GM18907 (cell line): ENCODE data around the gene GPR137.
A peak's percentile ranks its signal among the peaks of the same experiment; 100 is the strongest.

ENCODE experiments used
- ATAC-seq: cut with Tn5 transposase; IDR thresholded peaks from one replicate; pipeline ENCODE4 v1.9.1; 2021; ENCODE audit warnings: mild to moderate bottlenecking, moderate library complexity; ENCODE audit not compliant: unreplicated experiment

Gene GPR137, protein sequence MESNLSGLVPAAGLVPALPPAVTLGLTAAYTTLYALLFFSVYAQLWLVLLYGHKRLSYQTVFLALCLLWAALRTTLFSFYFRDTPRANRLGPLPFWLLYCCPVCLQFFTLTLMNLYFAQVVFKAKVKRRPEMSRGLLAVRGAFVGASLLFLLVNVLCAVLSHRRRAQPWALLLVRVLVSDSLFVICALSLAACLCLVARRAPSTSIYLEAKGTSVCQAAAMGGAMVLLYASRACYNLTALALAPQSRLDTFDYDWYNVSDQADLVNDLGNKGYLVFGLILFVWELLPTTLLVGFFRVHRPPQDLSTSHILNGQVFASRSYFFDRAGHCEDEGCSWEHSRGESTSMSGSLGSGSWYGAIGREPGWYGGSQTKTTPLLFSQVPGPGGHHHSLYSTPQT

DNA sequence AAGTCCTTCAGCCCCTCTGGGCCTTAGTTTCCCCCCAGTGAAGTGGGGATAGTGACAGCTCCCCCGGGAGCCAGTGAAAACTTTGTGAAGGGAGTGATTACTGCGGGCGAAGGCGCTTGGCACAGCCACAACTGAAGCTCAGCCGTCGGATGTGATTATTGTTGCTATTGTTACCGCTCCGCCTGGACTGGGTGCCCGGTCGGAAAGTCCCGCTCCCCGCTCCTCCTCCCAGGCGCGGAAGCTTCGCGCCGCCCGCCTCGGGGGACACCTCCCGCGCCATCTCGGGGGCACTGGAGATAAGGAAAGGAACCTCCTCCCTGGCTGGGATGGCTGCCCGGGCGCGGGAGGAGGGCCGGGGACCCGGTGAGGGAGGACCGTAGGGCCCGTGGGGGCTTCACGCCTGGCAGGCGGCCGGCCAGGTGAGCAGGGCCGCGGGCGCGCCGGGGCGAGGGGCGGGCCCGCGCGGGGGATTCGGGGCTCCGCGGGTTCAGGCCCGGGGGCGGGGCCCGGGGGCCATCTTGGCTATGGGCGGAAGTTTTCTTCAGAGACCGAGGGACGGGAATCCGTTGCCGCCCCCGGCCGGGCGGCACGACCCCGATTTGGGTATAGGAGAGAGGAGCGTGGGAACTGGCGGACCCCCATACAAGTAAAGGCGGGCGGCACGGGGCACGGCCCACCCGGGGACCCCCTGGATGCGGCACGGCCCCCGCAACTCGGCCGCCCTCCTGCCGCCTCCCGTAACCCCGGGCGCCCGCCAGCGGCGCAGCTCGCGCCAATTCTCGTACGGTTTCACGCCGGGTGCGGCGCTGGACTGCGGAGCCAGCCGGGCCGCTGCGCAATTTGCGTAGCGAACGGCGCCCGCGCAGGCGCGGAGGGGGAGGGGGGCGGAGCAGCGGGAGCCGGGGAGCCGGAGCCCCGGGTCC, at the start of gene GPR137:
Gene GPR137, plus strand, starts transcription at position 887 of the 923 bp plus-strand sequence. CDS start 677 bp downstream, outside the sequence.
- ATAC-seq, result peak; percentile 60

DNA sequence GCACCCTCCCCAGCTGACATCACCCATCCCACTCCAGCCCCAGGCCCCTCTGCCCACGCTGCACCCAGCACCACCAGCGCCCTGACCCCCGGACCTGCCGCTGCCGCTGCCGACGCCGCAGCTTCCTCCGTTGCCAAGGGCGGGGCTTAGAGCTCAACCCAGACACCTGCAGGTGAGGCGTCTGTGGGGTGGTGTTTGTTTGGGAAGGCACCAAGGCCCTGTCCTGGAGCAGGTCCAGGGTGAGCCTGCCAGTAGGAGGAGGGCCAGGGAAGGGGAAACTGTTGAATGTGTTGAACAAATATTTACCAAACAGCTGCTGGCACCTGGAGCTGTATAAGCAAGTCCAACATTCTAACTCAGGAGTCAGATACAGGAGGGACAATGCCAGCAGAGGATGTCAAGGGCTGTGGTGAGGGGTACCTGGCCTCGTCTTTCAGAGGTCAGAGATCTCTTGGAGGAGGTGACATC, 48.1 kb upstream of the GPR137 start:
- no peak for ATAC-seq

DNA sequence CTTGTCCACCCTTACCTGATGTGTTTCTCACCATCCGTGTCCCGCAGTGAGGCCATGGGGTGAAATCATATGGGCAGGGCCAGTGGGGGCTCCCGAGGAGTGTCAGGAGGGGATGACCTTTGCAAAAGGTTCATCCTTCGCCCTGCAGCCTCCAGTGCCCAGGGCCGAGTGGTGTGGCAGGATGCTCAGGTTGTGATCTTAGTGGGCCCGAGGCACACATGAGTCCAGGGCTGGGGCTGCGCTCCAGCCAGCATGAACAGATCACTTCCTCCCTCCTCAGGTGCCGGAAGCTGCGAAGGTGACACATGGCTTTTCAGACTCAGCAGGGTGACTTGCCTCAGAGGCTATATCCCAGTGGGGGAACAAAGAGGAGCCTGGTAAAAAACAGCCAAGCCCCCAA, 47.6 kb upstream of the GPR137 start:
- ATAC-seq, result no peak

DNA sequence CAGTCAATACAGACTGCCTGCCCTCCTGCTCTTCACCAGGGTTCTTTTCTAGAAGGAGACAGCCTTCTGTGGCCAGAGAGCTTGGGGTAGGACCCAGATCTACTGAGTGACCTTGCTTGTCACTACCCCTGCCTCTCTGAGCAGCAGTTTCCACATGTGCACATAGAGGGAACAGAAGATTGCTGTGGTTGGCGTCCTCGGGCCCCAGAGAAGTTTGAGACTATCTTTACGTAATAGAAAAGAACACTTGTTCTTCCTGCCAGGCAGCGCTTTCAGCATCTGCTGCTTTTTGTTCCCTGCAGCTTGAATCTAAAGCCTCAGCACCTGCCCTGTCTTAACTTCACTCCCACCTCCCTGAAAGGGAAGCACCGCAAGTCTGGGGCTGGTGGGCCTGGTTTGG, 46.6 kb upstream of the GPR137 start:
- ATAC-seq, result no peak

DNA sequence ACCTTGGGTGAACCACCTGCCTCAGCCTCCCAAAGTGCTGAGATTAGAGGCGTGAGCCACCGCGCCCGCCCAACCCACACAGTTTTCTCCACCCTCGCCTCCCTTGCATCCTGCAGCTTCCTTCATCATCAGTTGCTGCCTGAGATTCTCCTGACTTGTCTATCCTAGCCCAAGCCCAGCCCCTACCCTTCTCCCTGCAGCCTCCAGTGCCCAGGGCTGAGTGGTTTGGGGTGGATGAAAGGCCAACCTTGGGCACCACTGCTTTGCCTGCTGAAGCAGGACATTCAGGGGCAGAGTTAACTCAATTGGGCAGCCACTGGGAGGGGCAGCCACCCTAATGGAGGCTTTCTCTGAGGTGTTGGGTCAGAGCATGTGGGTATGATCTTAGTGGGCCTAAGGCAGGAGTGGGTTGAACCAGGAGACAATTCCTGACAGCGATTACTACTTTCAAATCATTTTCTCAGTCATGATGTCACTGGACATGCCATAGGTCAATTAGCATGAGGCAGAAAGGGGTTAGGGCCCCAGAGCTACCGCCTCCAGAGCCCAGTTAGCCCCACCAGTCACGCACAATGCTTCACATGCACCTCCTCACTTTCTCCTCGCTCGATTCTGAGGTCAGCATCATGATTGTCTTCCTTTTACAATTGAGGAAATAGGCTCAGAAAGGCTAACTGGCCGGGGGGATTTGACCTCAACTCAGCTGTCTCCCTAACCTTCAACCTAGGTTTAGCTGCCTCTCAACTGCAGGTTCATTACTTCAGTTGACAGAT, 45.8 kb upstream of the GPR137 start:
- peak; percentile 11 for ATAC-seq

DNA sequence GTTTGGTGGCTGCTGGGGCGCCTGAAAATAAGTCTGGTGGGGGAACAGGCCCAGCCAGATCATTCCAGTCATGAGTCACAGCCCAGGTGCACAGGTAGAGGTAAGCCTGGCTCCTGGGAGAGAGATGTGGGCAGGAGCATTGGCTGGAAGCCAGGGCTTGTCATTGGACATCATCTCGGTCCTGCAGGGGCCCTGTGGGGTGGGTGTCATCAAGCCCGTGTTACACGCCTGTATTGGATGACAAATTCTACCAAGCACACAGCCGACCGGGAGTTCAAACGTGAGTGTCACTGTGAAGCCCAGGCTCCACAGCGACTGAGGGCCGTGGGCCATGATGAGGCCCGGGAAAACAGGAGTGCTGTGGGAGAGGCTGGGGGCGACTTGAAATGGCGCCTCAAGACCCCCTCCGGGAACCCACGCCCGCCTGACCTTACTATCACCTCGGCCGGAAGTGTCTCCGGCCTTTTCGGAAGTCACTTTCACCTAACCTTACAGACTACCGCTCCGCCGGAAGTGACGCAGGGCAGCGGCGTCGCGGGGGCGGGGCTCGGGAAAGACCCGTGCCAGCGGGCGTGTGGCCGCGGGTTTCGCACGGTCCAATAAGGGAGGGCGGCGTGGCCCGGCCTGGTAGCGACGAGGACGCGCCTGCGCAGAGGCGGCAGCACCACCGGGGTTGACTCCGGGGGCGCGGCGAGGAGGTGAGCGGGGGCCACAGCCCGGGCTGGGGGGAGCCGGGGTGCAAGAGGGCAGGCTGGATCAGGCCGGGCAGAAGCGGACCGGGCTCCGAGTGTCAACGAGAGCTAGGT, 45.0 kb upstream of the GPR137 start, which contains the start of gene FKBP2:
Gene FKBP2, plus strand, starts transcription at position 661 of the 806 bp plus-strand sequence. CDS start 1,293 bp downstream, outside the sequence.
- peak; percentile 52 for ATAC-seq

DNA sequence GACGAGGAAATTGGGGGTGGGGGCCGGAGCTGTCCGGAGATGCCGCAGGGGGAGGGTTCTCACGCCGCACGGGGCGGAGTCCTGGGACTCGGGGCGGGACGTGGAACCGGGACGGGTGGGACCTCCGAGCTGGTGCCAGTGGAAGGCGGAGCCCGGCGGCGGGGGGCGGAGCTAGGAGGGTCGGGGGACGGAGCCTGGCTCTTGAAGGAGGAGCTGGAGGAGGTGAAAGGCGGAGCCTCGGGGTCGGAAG, 44.5 kb upstream of the GPR137 start:
- peak; percentile 71 for ATAC-seq

DNA sequence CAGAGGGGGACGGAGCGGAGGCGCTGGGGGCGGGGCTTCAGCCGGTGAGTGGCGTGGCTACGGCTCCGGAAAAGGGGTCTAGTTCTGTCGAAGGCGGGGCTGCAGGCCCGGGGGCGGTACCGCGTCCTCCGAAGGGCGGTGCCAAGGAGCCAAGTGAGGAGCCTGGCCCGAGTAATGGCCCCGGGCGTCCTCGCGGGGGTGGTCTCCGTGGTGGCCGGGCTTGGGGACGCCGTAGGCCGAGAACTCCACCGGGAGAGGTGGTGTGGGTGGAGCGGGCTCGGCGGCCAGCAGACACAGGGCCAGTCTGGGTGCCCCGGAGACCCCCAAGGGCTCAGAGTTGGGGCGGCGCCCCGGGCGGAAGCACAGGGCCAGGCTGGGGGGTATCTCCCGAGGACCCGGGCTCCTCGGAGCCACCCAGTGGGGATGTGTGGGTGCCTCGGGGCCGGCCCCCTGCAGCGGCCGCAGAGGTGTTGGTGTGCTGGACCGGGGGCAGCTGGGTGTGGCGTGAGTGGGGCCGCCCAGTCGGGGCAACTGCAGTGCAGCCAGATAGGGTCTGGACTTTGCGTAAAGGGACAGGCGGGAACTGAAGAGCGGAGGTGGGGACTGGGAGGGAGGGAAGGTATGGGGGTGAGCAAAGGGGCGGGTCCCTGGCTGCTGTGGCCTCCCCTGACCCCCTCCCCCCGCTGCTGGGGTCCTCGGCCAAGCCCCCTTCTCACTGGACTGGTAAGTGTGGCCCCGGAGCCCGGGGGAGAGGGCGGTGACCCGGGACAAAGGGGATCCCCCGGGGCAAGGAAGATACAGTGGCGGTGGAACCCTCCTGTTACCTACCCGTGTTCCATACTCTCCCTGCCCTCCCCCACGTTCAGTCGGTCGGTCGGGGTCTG, 43.9 kb upstream of the GPR137 start:
- peak; percentile 17 for ATAC-seq

DNA sequence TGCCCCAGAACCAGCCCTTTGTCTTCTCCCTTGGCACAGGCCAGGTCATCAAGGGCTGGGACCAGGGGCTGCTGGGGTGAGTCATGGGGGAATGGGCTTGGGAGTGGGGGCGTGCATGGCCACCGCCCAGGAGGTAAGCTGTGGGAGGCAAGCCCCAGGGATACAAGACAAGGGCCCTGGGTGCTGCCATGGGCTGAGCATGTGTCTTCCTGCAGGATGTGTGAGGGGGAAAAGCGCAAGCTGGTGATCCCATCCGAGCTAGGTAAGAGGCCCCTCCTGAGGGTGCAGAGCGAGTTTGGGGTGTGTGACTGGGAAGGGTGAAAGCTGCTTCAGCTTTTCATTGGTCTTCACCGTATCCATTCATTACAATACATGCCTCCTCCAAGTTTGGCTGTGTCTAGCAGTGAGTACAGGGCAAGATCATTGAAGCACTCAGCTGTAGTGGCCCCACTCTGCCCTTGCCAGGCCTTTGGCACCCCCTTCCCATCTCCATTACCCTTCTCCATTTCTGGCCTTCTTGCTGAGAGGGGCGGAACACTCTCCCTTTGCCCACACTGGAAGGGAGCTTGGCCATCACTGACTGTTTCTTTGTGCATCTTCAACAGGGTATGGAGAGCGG, 42.3 kb upstream of the GPR137 start:
- ATAC-seq, result no peak

DNA sequence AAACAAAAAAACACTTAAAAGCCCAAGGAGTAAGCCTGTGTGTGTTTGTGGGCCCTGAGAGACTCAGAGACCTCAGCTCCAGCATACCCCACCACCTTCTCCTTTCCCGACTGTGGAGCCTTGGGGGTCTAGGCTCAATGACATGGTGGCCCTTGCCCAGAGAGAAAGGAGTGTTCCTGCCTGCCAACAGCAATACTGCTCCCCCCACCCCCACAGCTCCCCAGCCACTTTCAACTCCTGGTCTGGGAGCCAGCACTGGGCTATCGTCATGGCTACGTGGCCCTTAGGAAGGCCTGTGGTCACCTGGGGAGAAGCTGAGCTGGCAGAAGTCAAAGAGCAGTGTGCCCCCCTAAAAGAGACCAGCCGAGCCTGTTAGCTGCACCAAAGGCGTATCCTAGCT, 41.5 kb upstream of the GPR137 start:
- ATAC-seq, result no peak

DNA sequence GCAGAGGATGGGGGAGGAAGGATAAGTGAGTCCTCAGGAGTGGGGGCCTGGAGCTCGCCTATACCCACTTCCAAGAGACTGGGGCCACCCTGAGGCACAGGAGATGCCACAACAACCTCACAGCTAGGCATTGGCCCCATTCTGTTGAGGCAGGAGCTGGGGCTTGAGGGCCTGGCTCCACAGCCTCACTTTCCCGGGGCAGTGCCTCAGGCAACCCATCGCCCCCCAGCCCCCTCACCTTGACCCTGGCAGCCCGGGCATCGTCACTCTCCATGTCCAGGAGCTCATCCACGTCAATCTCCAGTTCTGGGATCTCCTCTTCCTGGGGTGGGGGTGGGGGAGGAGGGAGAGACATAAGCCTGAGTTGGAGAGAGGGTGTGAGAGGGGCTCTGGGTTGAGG, 40.7 kb upstream of the GPR137 start:
- ATAC-seq, result no peak

DNA sequence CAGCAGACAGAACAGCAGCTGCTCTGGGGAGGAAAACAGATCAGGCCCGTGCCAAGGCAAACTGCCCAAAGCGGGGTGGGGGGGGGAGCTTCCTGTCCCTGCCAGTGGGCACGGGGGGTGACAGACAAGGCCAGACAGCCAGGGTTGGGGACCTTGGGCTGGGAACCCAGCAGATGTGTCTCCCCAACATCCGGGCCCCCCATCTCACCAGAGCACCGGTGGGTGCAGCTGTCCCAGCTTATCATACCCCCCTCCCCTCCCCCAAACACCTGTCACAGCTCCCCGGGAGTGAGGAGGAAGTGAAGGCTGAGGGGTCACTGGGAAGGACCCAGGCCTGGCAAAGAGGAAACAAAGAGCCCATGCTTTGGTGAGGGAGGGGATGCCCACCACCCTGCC, 40.2 kb upstream of the GPR137 start:
- no peak for ATAC-seq

DNA sequence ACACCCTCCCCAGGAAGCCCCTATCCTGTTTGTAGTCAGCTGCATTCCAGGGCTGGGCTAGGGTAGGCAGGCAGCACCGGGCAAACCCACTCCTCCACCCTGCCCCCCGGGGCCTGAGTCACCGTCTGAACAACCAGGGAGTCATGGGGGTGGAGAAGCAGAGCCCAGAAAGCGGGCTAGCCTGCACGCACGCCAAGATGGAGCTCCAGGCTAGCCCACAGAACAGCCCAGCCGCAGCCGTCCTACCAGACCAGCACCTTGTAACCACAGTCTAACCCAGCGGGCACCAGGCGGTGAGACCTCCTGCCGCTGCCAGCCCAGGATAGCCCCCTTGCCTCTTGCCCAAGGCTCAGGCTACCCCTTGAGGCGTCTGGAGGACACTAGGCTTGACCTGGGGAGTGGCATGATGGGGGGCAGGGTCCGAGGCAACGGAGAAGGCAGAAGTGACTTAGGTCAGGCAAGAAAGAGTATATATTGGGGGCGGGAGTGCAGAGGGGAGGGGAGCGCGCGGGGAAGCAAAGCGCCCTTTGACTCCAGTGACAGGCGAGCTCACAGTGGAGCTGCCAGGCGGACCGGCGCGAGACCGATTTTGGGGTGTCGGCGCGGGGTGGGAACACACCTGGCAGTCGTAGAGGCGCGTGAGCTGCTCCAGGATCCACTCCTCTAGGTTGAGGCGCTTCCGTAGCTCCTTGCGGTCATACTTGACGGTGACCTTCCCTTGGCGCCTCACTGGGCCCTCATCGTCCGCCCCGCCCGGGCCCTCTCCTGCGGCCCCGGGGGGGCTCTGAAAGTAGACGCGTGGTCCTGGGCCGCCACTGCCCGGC, 39.6 kb upstream of the GPR137 start:
- no peak for ATAC-seq

DNA sequence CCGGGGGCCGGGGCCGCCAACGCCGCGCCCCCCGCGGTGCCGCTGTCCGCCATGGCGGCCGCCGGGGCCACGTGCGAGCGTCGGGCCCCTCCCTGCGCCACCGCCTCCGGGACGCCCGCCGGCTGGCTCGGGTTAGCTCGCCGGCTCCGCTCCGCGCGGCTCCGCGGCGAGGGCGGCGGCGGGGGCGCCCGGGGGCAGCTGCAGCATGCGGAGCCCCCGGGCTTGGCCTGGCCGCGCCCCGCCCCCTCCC, 39.1 kb upstream of the GPR137 start:
- peak; percentile 7 for ATAC-seq

DNA sequence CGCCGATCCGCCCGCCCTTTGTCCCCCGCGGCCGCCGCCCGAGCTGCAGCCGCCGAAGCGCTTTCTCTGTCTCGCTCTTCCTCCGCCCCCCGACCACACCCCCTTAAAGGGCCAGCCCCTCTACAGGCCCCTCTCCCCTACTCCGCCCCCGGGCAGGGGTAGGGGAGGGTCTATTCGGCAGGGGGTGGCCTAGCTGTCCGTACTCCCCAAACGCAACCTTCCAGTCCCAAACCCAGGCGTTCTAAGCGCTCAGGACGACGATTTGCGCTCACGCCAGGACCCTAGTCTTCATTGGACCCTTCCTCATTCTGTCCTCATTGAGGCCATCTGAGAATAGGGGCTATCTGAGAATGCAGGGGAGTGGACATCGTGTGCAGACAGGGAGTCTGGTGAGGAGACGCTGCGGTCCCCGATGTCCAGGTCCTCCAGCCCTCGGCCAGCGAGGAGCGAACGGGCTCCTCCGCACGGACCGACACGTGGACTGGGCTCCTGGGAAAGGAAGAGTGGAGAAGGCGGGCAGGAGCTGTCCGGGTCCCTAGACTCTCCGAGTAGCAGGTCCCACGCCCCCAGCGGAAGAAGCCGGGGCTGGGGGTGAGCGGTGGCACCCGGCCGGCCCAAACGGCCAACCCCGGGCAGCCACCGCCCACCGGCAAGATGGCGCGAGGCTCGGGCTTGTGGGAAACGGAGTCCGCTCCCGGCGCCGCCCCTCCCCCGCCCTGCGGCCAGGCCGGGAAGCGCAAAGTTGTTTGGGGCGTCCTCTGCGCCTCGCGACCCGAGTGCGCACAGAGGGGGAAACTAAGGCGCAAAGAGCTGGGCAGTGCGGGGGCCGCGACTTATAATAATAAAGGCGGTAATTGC, 38.5 kb upstream of the GPR137 start, which contains the start of gene PPP1R14B:
Gene PPP1R14B, minus strand, starts transcription at position 73 of the 858 bp plus-strand sequence. CDS start 270 bp downstream, outside the sequence.
- peak; percentile 28 for ATAC-seq

DNA sequence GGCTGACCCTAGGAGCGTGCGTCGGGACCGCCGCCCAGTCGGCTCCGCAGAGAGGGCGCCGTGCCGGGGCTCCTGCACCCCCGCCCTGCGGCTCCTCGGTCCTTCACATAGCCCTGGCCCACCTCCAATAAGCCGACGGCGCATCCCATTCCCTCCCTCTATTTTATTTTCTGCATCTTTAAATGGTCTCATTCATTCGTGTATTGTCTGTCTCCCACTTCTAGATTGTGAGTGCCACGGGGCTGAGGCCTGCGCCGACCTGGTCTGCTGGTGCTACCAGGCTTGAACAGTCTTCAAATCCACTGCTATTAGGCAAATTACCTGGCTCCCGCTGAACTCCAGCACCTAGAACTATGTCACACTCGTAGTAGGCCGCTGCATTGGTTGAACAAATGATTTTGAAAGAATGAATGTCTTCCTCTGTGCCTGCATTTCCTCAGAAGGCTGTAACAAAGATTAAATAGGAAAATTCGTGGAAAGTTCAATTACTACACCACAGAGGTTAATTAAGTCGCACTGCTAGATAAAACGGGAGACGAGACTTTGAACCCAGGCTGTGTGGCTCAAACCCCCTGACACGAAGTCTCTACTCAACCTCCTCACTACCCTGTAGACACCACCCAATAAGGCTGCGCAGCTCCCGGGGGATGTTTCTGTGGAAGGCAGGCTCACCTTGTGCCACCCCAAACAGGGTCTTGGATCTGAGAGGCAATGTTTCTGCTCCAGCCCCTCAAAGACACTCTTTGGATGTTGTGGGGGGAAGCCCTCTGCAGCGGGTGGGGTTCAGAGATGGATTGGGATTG, 37.7 kb upstream of the GPR137 start:
- no peak for ATAC-seq
